ENCODE measurements around the gene SPTAN1.
"Not testable (repeated sequence)": the region's sequence is repeated elsewhere in the genome, so short reads cannot be mapped to it uniquely, and the experiment has no call there.

The SPTAN1 gene

GRCh38 chr9:128552153-128552743, at the start of gene SPTAN1:
Gene SPTAN1 (plus strand): TSS chr9:128552587. CDS start chr9:128566741, 14,154 bp downstream.
- DNase-seq (ENCODE audit: low read depth): peak; percentile 88

- DNase-seq (ENCODE audit: low read depth): not testable (repeated sequence)
Observed at GRCh38 chr9:128503415-128503825, 49.0 kb upstream of the SPTAN1 start.

GRCh38 chr9:128503870-128504269, 48.5 kb upstream of the SPTAN1 start:
- DNase-seq (ENCODE audit: low read depth): no peak

GRCh38 chr9:128504485-128505413, 47.6 kb upstream of the SPTAN1 start, which contains the start of gene GLE1:
Gene GLE1 (plus strand): TSS chr9:128504719. CDS start chr9:128504806, 87 bp downstream.
- peak; percentile 94 for DNase-seq (ENCODE audit: low read depth)

GRCh38 chr9:128505414-128505765, 47.0 kb upstream of the SPTAN1 start:
- no peak for DNase-seq (ENCODE audit: low read depth)

GRCh38 chr9:128505906-128506305, 46.5 kb upstream of the SPTAN1 start:
- DNase-seq (ENCODE audit: low read depth): not testable (repeated sequence)

GRCh38 chr9:128512820-128513219, 39.6 kb upstream of the SPTAN1 start:
- no peak for DNase-seq (ENCODE audit: low read depth)

GRCh38 chr9:128521956-128522355, 30.4 kb upstream of the SPTAN1 start:
- no peak for DNase-seq (ENCODE audit: low read depth)

GRCh38 chr9:128523199-128523925, 29.0 kb upstream of the SPTAN1 start:
- DNase-seq (ENCODE audit: low read depth): no peak

- DNase-seq (ENCODE audit: low read depth): no peak
Observed at GRCh38 chr9:128526720-128527119, 25.7 kb upstream of the SPTAN1 start.

- no peak for DNase-seq (ENCODE audit: low read depth)
Observed at GRCh38 chr9:128528445-128529160, 23.8 kb upstream of the SPTAN1 start.

- DNase-seq (ENCODE audit: low read depth): no peak
Observed at GRCh38 chr9:128529191-128529590, 23.2 kb upstream of the SPTAN1 start.

- no peak for DNase-seq (ENCODE audit: low read depth)
Observed at GRCh38 chr9:128532581-128532980, 19.8 kb upstream of the SPTAN1 start.

GRCh38 chr9:128540634-128541360, 11.6 kb upstream of the SPTAN1 start:
- DNase-seq (ENCODE audit: low read depth): no peak

- DNase-seq (ENCODE audit: low read depth): no peak
Observed at GRCh38 chr9:128546504-128546903, 5.9 kb upstream of the SPTAN1 start.

GRCh38 chr9:128548876-128549275, 3.5 kb upstream of the SPTAN1 start:
- no peak for DNase-seq (ENCODE audit: low read depth)

GRCh38 chr9:128550226-128550625, 2.2 kb upstream of the SPTAN1 start:
- DNase-seq (ENCODE audit: low read depth): peak; percentile 26

- no peak for DNase-seq (ENCODE audit: low read depth)
Observed at GRCh38 chr9:128550770-128551656, 1.4 kb upstream of the SPTAN1 start.

GRCh38 chr9:128551657-128552152, 682 bp upstream of the SPTAN1 start:
- no peak for DNase-seq (ENCODE audit: low read depth)
